A549 treated with Hydrocortisone at 1 μM for 4 hours (cell line): Measurements from ENCODE around the gene PRDM13. TPM values are rescaled to one million over a fixed set of nuclear protein-coding genes. Genes with fewer than 3 reads are reported as not detected.

ENCODE experiments used
- total RNA-seq: library from RNA; stranded (reverse); fragments of 200-300 nt; extraction: Qiagen RNA extraction; gene quantifications from 5 replicates; pipeline ENCODE4 v1.2.3, GENCODE V29; 2022

The PRDM13 gene
- total RNA-seq = 0.71 to 1.1 TPM (median 0.83 TPM) in 5 replicates

DNA sequence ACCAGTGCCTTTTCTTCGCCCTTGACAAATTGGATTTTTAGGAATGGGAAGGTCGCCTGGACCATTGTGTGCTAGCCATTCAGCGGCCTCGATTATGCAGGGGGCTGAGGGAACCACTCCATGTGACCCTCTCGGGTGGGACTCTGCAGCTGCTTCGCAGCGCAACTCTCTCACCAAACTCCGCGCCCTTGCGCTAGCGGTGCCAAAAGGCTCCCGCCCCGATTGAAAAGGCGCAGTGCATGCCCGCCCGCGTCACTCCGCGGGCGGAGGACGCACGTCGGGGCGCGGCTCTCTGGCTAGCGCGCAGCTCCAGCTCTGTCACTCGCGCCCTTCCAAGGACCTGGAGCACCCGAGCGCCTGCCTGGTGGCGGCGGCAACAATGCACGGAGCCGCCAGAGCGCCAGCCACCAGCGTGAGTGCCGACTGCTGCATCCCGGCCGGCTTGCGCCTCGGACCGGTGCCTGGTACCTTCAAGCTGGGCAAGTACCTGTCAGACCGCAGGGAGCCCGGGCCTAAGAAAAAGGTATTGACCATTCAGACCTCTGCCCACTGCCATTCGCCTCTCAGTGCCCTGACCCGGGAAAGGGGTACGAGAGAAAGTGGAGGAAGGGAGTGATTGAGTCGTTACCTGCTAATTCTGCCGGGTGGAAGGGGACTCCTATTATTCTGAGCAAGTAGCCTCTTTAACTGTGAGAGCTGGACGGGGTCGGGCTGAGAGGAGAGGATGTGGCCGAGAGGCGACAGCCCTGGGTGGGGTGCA, at the start of gene PRDM13:
TSS of gene PRDM13 (plus strand) at position 178 of the 760 bp plus-strand sequence. CDS start at position 380, 202 bp downstream.

DNA sequence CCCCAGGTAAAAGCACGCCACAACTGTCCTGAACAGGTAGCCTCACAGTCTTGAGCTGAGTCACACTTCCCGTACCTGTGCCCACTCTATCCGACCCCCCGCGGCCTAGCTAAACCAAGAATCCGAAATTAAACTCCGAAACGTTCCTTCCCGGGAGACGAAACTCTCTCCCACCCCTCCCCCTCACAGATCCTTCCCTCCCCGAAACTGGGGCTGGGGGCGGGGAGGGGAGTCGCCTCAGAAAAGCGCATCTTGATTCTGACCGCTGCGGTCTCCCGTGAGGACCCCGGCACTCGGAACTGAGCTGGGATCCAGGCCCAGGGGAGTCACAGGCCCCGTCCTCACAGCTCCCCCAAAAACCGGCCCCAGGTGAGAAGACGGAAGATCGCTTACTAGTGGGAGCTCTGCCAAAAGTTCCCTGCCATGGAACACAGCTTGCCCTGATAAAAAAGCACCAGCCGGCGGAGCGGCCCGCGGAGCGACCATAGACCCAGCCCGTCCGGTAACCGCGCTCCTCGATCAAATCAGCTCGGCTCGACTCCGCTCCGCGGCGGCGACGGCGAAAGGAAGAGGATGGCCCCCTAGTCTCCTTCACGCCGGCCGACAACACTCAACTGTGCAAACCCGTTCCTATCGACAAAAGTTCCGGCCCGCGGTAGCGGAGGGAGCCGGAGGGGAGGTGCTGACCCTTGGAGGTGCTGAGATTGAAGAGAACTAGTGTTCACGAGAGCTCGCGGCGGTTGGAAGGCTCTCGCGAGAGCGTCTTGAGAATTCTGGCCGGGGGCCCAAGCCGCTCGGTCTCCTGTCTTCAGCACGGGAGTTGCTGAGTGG, 38.3 kb upstream of the PRDM13 start, which contains the start of gene CCNC:
TSS of gene CCNC (minus strand) at position 558 of the 831 bp plus-strand sequence. CDS start at position 425, 133 bp downstream.

Other genes starting within 250 kb of the PRDM13 start
- 10.1 to 11.7 TPM (median 11.0 TPM) in 5 replicates for gene COQ3, start 212.6 kb upstream of the PRDM13 start, total RNA-seq
- 18.5 to 28.8 TPM (median 26.7 TPM) in 5 replicates for gene PNISR, start 181.5 kb upstream of the PRDM13 start, total RNA-seq
- 4.0 to 5.5 TPM (median 4.9 TPM) in 5 replicates for gene USP45, start 91.4 kb upstream of the PRDM13 start, total RNA-seq
- 25.6 to 36.9 TPM (median 28.9 TPM) in 5 replicates for gene CCNC, start 38.2 kb upstream of the PRDM13 start, total RNA-seq